ENCODE data around the gene FRAS1. TPM values are rescaled to one million over a fixed set of nuclear protein-coding genes. Genes with fewer than 3 reads are reported as not detected.

Gene FRAS1
- polyA plus RNA-seq, 1 donor from 2014 or later: 2.8 TPM

DNA sequence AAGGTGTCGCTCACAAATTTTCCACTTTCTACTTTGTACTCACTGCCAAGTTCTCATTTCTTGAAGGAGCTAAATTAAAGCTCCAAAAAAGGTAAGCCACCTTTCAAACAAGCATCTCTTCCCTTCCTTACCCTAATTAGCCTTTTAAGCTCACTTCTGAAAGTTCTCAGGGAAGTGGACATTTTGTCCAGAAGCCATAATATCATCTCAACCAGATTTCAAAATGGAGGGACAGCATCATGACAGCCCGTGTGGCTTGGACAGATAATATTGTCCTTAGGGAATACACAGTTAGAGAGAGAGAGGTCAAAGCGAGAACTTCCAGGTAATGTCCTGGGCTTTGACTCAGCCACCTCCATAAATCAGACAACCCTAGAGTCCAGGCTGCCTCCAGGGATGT, 400.6 kb downstream of the FRAS1 start:
- H3K27ac ChIP-seq (ENCODE audit: low read length): no peak overlapping the region
- H3F3A ChIP-seq (ENCODE audit: insufficient read depth, low read length, poor library complexity, severe bottlenecking): no peaks in the 10 kb centered on the region
- no peaks in the 10 kb centered on the region for H3K36me3 ChIP-seq (ENCODE audit: insufficient read depth, low read length)
- H3K9ac ChIP-seq (ENCODE audit: low read length): no peak overlapping the region
- H3K9me2 ChIP-seq (ENCODE audit: insufficient read depth, low read length): no peaks in the 10 kb centered on the region
- no peaks in the 10 kb centered on the region for H4K20me1 ChIP-seq (ENCODE audit: insufficient read depth)
- H3K79me2 ChIP-seq (replicated peaks; ENCODE audit: insufficient read depth, low read length): no peaks in the 10 kb centered on the region
- no peak overlapping the region for H3K4me2 ChIP-seq (ENCODE audit: low read length)
- H3K4me3 ChIP-seq (ENCODE audit: low read length): no peak overlapping the region
- TF ChIP-seq TAF1 (IDR thresholded peaks at IDR 0.05; ENCODE audit: low read depth): no peak
- no peak for TF ChIP-seq POLR2AphosphoS5 (IDR thresholded peaks at IDR 0.05)
- TF ChIP-seq, protein P1, sequence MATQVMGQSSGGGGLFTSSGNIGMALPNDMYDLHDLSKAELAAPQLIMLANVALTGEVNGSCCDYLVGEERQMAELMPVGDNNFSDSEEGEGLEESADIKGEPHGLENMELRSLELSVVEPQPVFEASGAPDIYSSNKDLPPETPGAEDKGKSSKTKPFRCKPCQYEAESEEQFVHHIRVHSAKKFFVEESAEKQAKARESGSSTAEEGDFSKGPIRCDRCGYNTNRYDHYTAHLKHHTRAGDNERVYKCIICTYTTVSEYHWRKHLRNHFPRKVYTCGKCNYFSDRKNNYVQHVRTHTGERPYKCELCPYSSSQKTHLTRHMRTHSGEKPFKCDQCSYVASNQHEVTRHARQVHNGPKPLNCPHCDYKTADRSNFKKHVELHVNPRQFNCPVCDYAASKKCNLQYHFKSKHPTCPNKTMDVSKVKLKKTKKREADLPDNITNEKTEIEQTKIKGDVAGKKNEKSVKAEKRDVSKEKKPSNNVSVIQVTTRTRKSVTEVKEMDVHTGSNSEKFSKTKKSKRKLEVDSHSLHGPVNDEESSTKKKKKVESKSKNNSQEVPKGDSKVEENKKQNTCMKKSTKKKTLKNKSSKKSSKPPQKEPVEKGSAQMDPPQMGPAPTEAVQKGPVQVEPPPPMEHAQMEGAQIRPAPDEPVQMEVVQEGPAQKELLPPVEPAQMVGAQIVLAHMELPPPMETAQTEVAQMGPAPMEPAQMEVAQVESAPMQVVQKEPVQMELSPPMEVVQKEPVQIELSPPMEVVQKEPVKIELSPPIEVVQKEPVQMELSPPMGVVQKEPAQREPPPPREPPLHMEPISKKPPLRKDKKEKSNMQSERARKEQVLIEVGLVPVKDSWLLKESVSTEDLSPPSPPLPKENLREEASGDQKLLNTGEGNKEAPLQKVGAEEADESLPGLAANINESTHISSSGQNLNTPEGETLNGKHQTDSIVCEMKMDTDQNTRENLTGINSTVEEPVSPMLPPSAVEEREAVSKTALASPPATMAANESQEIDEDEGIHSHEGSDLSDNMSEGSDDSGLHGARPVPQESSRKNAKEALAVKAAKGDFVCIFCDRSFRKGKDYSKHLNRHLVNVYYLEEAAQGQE (IDR thresholded peaks at IDR 0.05; ENCODE audit: borderline replicate concordance): no peak
- TF ChIP-seq EP300 (conservative IDR thresholded peaks at IDR 0.05; ENCODE audit: poor library complexity, severe bottlenecking): no peak
- TF ChIP-seq, protein P2, sequence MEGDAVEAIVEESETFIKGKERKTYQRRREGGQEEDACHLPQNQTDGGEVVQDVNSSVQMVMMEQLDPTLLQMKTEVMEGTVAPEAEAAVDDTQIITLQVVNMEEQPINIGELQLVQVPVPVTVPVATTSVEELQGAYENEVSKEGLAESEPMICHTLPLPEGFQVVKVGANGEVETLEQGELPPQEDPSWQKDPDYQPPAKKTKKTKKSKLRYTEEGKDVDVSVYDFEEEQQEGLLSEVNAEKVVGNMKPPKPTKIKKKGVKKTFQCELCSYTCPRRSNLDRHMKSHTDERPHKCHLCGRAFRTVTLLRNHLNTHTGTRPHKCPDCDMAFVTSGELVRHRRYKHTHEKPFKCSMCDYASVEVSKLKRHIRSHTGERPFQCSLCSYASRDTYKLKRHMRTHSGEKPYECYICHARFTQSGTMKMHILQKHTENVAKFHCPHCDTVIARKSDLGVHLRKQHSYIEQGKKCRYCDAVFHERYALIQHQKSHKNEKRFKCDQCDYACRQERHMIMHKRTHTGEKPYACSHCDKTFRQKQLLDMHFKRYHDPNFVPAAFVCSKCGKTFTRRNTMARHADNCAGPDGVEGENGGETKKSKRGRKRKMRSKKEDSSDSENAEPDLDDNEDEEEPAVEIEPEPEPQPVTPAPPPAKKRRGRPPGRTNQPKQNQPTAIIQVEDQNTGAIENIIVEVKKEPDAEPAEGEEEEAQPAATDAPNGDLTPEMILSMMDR (IDR thresholded peaks at IDR 0.05; ENCODE audit: poor library complexity, severe bottlenecking): no peak
- no peak for TF ChIP-seq MXI1 (conservative IDR thresholded peaks at IDR 0.05; ENCODE audit: poor library complexity, severe bottlenecking)
- TF ChIP-seq SMC3 (conservative IDR thresholded peaks at IDR 0.05; ENCODE audit: poor library complexity): no peak
- TF ChIP-seq RAD21 (conservative IDR thresholded peaks at IDR 0.05): no peak
- TF ChIP-seq EZH2 (IDR thresholded peaks at IDR 0.05; ENCODE audit: borderline replicate concordance, insufficient read depth, low read length, poor library complexity, severe bottlenecking): no peak
- H3K9me3 ChIP-seq (ENCODE audit: low read length): no peaks in the 10 kb centered on the region
- H2AFZ ChIP-seq (ENCODE audit: low read depth, low read length): no peak overlapping the region
- no peaks in the 10 kb centered on the region for H3K27me3 ChIP-seq (ENCODE audit: insufficient read depth, low read depth, low read length)

DNA sequence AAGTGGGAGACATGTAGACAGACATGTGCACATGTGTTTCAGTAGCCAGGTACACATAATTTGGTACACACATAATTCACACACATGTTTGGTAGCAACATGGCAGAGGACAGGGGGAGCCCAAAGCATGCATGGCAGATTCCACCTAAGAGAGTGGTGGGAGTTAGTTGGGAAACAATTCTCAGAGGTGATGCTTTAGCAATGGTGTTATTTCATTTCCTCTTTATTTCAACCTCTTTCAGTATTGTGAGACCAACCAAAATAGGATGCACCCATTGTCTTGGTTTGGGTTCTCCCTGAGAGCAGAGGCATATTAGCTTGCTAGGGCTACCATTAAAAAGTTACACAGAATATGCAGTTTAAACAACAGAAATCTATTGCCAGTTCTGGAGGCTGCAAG, 402.2 kb downstream of the FRAS1 start:
- Histone ChIP-seq H4K20me1 (ENCODE audit: insufficient read depth) (no peaks in the 10 kb centered on the region), H3K36me3 (ENCODE audit: insufficient read depth, low read length) (no peaks in the 10 kb centered on the region), H3K4me2 (ENCODE audit: low read length) (no peak overlapping the region), H3F3A (ENCODE audit: insufficient read depth, low read length, poor library complexity, severe bottlenecking) (no peaks in the 10 kb centered on the region), H3K9me3 (ENCODE audit: low read length) (no peaks in the 10 kb centered on the region), H3K9me2 (ENCODE audit: insufficient read depth, low read length) (no peaks in the 10 kb centered on the region), H3K9ac (ENCODE audit: low read length) (no peak overlapping the region), H2AFZ (ENCODE audit: low read depth, low read length) (no peak overlapping the region), H3K4me3 (ENCODE audit: low read length) (no peak overlapping the region), H3K27ac (ENCODE audit: low read length) (no peak overlapping the region), H3K27me3 (ENCODE audit: insufficient read depth, low read depth, low read length) (no peaks in the 10 kb centered on the region), H3K79me2 (replicated peaks; ENCODE audit: insufficient read depth, low read length) (no peaks in the 10 kb centered on the region)
- no peak for TF ChIP-seq MXI1 (conservative IDR thresholded peaks at IDR 0.05; ENCODE audit: poor library complexity, severe bottlenecking)
- no peak for TF ChIP-seq EP300 (conservative IDR thresholded peaks at IDR 0.05; ENCODE audit: poor library complexity, severe bottlenecking)
- no peak for TF ChIP-seq POLR2AphosphoS5 (IDR thresholded peaks at IDR 0.05)
- TF ChIP-seq, protein P1 (IDR thresholded peaks at IDR 0.05; ENCODE audit: borderline replicate concordance): no peak
- TF ChIP-seq, protein P2 (IDR thresholded peaks at IDR 0.05; ENCODE audit: poor library complexity, severe bottlenecking): no peak
- TF ChIP-seq SMC3 (conservative IDR thresholded peaks at IDR 0.05; ENCODE audit: poor library complexity): no peak
- TF ChIP-seq RAD21 (conservative IDR thresholded peaks at IDR 0.05): no peak

All from neural cell (in vitro differentiated cells).